Keratinocyte (primary cell): ENCODE measurements around the gene HDAC8. TPM values are rescaled to one million over a fixed set of nuclear protein-coding genes. Genes with fewer than 3 reads are reported as not detected.
"Not testable (repeated sequence)": the region's sequence is repeated elsewhere in the genome, so short reads cannot be mapped to it uniquely, and the experiment has no call there.

Source experiments
- DNase-seq: peaks from one replicate; pipeline ENCODE4 v3.0.0-alpha.2; 2011; ENCODE audit warnings: low read depth, missing footprints, low spot score
- FAIRE-seq: peaks from 2 replicates; lab custom pipeline; 2011; peaks lifted over from hg19 to GRCh38; lab: Jason Lieb, UNC
- H2AFZ ChIP-seq: 2 replicates; pipeline ENCODE4 v1.6.0; 2012; ENCODE audit warnings: low read length, control low read depth, inconsistent platforms; ENCODE audit not compliant: control insufficient read depth
- H3K27ac ChIP-seq: 2 replicates; pipeline ENCODE4 v1.5.1; 2011; ENCODE audit warnings: low read length; ENCODE audit not compliant: control insufficient read depth, insufficient read depth
- H3K27me3 ChIP-seq: 3 replicates; pipeline ENCODE4 v1.6.0; 2011; ENCODE audit warnings: low read length; ENCODE audit not compliant: control insufficient read depth, insufficient read depth; ENCODE audit errors: extremely low read depth
- H3K36me3 ChIP-seq, 2 experiments: 2 replicates in 1 of 2; 3 replicates in 1 of 2; pipeline ENCODE4 v1.5.1; 2011; ENCODE audit warnings: low read length in 2 of 2, mild to moderate bottlenecking in 1 of 2; ENCODE audit not compliant: control insufficient read depth in 2 of 2, insufficient read depth in 2 of 2; ENCODE audit errors: extremely low read depth in 1 of 2
- H3K4me1 ChIP-seq: 3 replicates; pipeline ENCODE4 v1.5.1; 2011; ENCODE audit warnings: low read length; ENCODE audit not compliant: control insufficient read depth, insufficient read depth; ENCODE audit errors: extremely low read depth
- H3K4me2 ChIP-seq: 3 replicates; pipeline ENCODE4 v1.6.0; 2011; ENCODE audit warnings: low read depth, low read length; ENCODE audit not compliant: control insufficient read depth, insufficient read depth; ENCODE audit errors: extremely low read depth
- H3K4me3 ChIP-seq, 3 experiments: fragments of 200-600 bp in 1 of 3; sonication (generic) in 1 of 3; 2 replicates in 2 of 3; 3 replicates in 1 of 3; pipeline ENCODE4 v1.5.1; 2011 to 2016; ENCODE audit warnings: low read length in 3 of 3, mild to moderate bottlenecking in 3 of 3, control low read depth in 2 of 3, inconsistent platforms in 1 of 3, low read depth in 1 of 3, mixed read lengths in 1 of 3, mixed run types in 1 of 3, moderate library complexity in 1 of 3; ENCODE audit not compliant: control insufficient read depth in 2 of 3, insufficient read depth in 2 of 3; ENCODE audit errors: extremely low read depth in 1 of 3
- H3K79me2 ChIP-seq: 2 replicates; pipeline ENCODE4 v1.6.0; 2012; ENCODE audit warnings: low read length; ENCODE audit not compliant: control insufficient read depth, insufficient read depth
- H3K9ac ChIP-seq: 3 replicates; pipeline ENCODE4 v1.6.0; 2011; ENCODE audit warnings: low read length; ENCODE audit not compliant: control insufficient read depth, insufficient read depth; ENCODE audit errors: extremely low read depth
- H3K9me1 ChIP-seq: 3 replicates; pipeline ENCODE4 v1.6.0; 2011; ENCODE audit warnings: low read length; ENCODE audit not compliant: control insufficient read depth, insufficient read depth; ENCODE audit errors: extremely low read depth
- H3K9me3 ChIP-seq: 2 replicates; pipeline ENCODE4 v1.5.1; 2012; ENCODE audit warnings: low read depth, low read length; ENCODE audit not compliant: control insufficient read depth
- H4K20me1 ChIP-seq: 3 replicates; pipeline ENCODE4 v1.6.0; 2011; ENCODE audit warnings: low read length; ENCODE audit not compliant: control insufficient read depth, insufficient read depth; ENCODE audit errors: extremely low read depth
- CTCF ChIP-seq, 3 experiments: IDR thresholded peaks in 1 of 3; conservative IDR thresholded peaks in 1 of 3; optimal IDR thresholded peaks in 1 of 3; 2 replicates in 2 of 3; 3 replicates in 1 of 3; pipeline versions ENCODE3 to v1.5.1; 2011; ENCODE audit warnings: low read length in 3 of 3, mild to moderate bottlenecking in 3 of 3, moderate library complexity in 2 of 3, control low read depth in 1 of 3, inconsistent platforms in 1 of 3; ENCODE audit not compliant: insufficient read depth in 2 of 3; ENCODE audit errors: extremely low read depth in 1 of 3
- EZH2 ChIP-seq: IDR thresholded peaks from one replicate; pipeline ENCODE4 v1.6.1; 2012; ENCODE audit warnings: inconsistent platforms, mild to moderate bottlenecking, low read length, moderate library complexity
- dilution Hi-C: fragments of 300-500 bp; cut with MboI; formaldehyde crosslinking; loops from one replicate; pipeline ENCODE4 v1.7.0; 2020; ENCODE audit warnings: low sequenced_read_pairs; ENCODE audit not compliant: extremely low pct_ligation_motif_present
- polyA plus RNA-seq, 5 experiments: library from polyadenylated mRNA; depleted of rRNA in 3 of 5; stranded (reverse) in 3 of 5; stranded (forward) in 1 of 5; unstranded in 1 of 5; fragments of >200 nt; gene quantifications; 1 replicate in 1 of 5; 2 replicates in 3 of 5; 3 replicates in 1 of 5; pipeline versions ENCODE4 v1.2.1 to v1.2.3, GENCODE V29; 2011 to 2012; ENCODE audit warnings: missing spikeins in 2 of 5, low read depth in 1 of 5, low replicate concordance in 1 of 5

Gene HDAC8
- polyA plus RNA-seq, 1 donor (not counting 4 experiments of a cell fraction or from before 2014, with no cell fraction given): 27.3 TPM

DNA sequence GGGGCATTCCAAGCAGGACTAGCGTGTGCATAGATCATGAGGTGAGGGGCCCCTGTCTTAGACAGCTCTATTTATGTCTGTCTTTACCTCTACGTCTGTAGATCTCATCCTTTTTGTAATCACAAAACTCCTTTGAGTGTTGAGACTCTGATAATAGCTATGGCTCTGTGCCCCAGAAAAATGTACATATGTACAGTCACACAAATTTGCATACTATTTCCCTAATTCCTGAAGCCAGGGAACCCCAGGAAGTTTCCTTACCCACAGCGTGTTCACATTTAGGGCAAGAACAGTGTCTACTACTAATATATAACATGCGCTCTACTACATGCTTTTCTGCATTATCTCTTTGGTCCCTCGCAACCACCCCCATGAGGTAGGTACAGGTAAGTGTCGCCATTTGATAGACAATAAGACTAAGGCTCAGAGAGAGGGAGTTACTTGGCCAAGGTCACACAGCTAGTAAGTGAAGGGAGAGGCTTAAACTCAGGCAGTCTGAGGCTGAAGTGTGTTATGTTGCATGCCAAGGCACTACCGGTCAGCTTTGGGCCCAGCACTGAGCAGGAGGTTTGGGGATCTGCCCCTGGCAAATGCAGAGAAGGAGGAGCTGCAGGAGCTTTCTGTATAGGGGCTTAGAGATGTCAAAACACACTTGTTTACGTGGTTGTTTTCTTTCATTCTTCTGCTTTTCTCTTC is 245.9 kb downstream of the HDAC8 start:
- dilution Hi-C loops: no loop called here
- no peak for FAIRE-seq

GRCh38 chrX:72319651-72320050 is 253.0 kb downstream of the HDAC8 start:
- H3K4me1 ChIP-seq, H3K9ac ChIP-seq, DNase-seq, H3K27ac ChIP-seq, H3K9me1 ChIP-seq, H3K4me2 ChIP-seq, H3K79me2 ChIP-seq, FAIRE-seq, H3K27me3 ChIP-seq, dilution Hi-C loops, H3K9me3 ChIP-seq, H3K36me3 ChIP-seq, H3K4me3 ChIP-seq, H2AFZ ChIP-seq, H4K20me1 ChIP-seq: not testable (repeated sequence)

More for the DNA sequence above, 245.9 kb downstream of the HDAC8 start:
- H4K20me1 ChIP-seq: peaks cover 5% of the 10 kb centered on the region
- no peaks in the 10 kb centered on the region for H3K9me1 ChIP-seq
- peaks cover 6% of the 10 kb centered on the region for H3K27me3 ChIP-seq
- no peak overlapping the region for H2AFZ ChIP-seq
- H3K36me3 ChIP-seq: no peaks in the 10 kb centered on the region
- no peak overlapping the region for H3K4me2 ChIP-seq
- DNase-seq: no peak
- no peak overlapping the region for H3K4me3 ChIP-seq
- H3K9ac ChIP-seq: no peak overlapping the region
- TF ChIP-seq CTCF (optimal IDR thresholded peaks at IDR 0.05 in 1 of 3, IDR thresholded peaks at IDR 0.05 in 1 of 3, conservative IDR thresholded peaks at IDR 0.05 in 1 of 3; ENCODE audit: extremely low read depth in 1 of 3, insufficient read depth in 2 of 3, low read length in 3 of 3): no peak
- no peak overlapping the region for H3K27ac ChIP-seq
- no peaks in the 10 kb centered on the region for H3K4me1 ChIP-seq
- H3K9me3 ChIP-seq: no peaks in the 10 kb centered on the region
- H3K79me2 ChIP-seq: no peaks in the 10 kb centered on the region

- no peak overlapping the region for H3K4me2 ChIP-seq
- H3K9me1 ChIP-seq: no peaks in the 10 kb centered on the region
- H3K9ac ChIP-seq: no peak overlapping the region
- H3K27me3 ChIP-seq: peaks cover 23% of the 10 kb centered on the region
- no peak overlapping the region for H2AFZ ChIP-seq
- no peak for DNase-seq
- no peaks in the 10 kb centered on the region for H3K36me3 ChIP-seq
- no peak overlapping the region for H3K27ac ChIP-seq
- no peak overlapping the region for H3K4me3 ChIP-seq
- no peak for FAIRE-seq
- dilution Hi-C loops: no loop called here
- TF ChIP-seq EZH2: no peak
- TF ChIP-seq CTCF (optimal IDR thresholded peaks at IDR 0.05 in 1 of 3, IDR thresholded peaks at IDR 0.05 in 1 of 3, conservative IDR thresholded peaks at IDR 0.05 in 1 of 3; ENCODE audit: extremely low read depth in 1 of 3, insufficient read depth in 2 of 3, low read length in 3 of 3): no peak
- no peaks in the 10 kb centered on the region for H3K79me2 ChIP-seq
- H3K9me3 ChIP-seq: no peaks in the 10 kb centered on the region
- peaks cover 7% of the 10 kb centered on the region for H3K4me1 ChIP-seq
- H4K20me1 ChIP-seq: no peaks in the 10 kb centered on the region
Observed at GRCh38 chrX:72317139-72317538, 255.5 kb downstream of the HDAC8 start.
